Smooth muscle cell (in vitro differentiated cells): ENCODE measurements around the gene SLC17A7. TPM values are rescaled to one million over a fixed set of nuclear protein-coding genes. Genes with fewer than 3 reads are reported as not detected.
A peak's percentile ranks its signal among the peaks of the same experiment; 100 is the strongest.

Experiments
- DNase-seq: peaks from one replicate; lab custom pipeline; 2025; ENCODE audit not compliant: unreplicated experiment; lab: John Stamatoyannopoulos, UW
- H2AFZ ChIP-seq: fragments of 200-600 bp; sonication (generic); 2 replicates; pipeline ENCODE4 v1.6.0; 2016; ENCODE audit warnings: antibody characterized with exemption, low read depth, mild to moderate bottlenecking
- H3F3A ChIP-seq: fragments of 200-600 bp; sonication (generic); 2 replicates; pipeline ENCODE4 v1.6.0; 2017; ENCODE audit warnings: antibody characterized with exemption, low read depth
- H3K27ac ChIP-seq: fragments of 200-600 bp; sonication (generic); 2 replicates; pipeline ENCODE4 v1.5.1; 2016; ENCODE audit warnings: low read depth, mild to moderate bottlenecking
- H3K27me3 ChIP-seq: fragments of 200-600 bp; sonication (generic); 2 replicates; pipeline ENCODE4 v1.6.1; 2016; ENCODE audit warnings: low read depth, mild to moderate bottlenecking
- H3K36me3 ChIP-seq: fragments of 200-600 bp; sonication (generic); 2 replicates; pipeline ENCODE4 v1.5.1; 2016; ENCODE audit warnings: low read depth
- H3K4me1 ChIP-seq: fragments of 200-600 bp; sonication (generic); 2 replicates; pipeline ENCODE4 v1.5.1; 2016; ENCODE audit warnings: low read depth
- H3K4me2 ChIP-seq: fragments of 200-600 bp; sonication (generic); 2 replicates; pipeline ENCODE4 v1.6.0; 2016; ENCODE audit warnings: mild to moderate bottlenecking
- H3K4me3 ChIP-seq: fragments of 200-600 bp; sonication (generic); 2 replicates; pipeline ENCODE4 v1.5.1; 2016; ENCODE audit warnings: mild to moderate bottlenecking
- H3K79me2 ChIP-seq: fragments of 200-600 bp; sonication (generic); 2 replicates; pipeline ENCODE4 v1.6.0; 2016; ENCODE audit warnings: low read depth, mild to moderate bottlenecking
- H3K9ac ChIP-seq: fragments of 200-600 bp; sonication (generic); 2 replicates; pipeline ENCODE4 v1.6.0; 2016; ENCODE audit warnings: low read depth
- H3K9me3 ChIP-seq: fragments of 200-600 bp; sonication (generic); replicated peaks from 2 replicates; pipeline ENCODE4 v1.5.1; 2016; ENCODE audit warnings: low read depth
- H4K20me1 ChIP-seq: fragments of 200-600 bp; sonication (generic); 2 replicates; pipeline ENCODE4 v1.6.0; 2016; ENCODE audit warnings: low read depth
- CTCF ChIP-seq: fragments of 200-600 bp; sonication (generic); IDR thresholded peaks from 2 replicates; pipeline ENCODE4 v1.5.1; 2017; ENCODE audit warnings: borderline replicate concordance, mild to moderate bottlenecking, antibody characterized with exemption; ENCODE audit not compliant: insufficient read depth, poor library complexity, severe bottlenecking
- WGBS: methylation state at CpG from one replicate; pipeline ENCODE4 v1.1.7; 2016; ENCODE audit warnings: low lambda C conversion rate; 5-methylcytosine and 5-hydroxymethylcytosine counted together
- polyA plus RNA-seq: library from polyadenylated mRNA; unstranded; fragments of >200 nt; fragmentation: Nextera tagmentation; extraction: Ambion mirVana; gene quantifications from 2 replicates; pipeline ENCODE4 v1.2.1, GENCODE V29; 2016
- total RNA-seq: library from RNA; depleted of rRNA; stranded (reverse); fragments of >200 nt; gene quantifications from 2 replicates; pipeline ENCODE4 v1.2.3, GENCODE V29; 2014

Gene SLC17A7
- total and polyA plus RNA-seq, 2 experiments from 2014 or later: 0.04 TPM; not detected in 1

GRCh38 chr19:49488863-49489537, 47.7 kb upstream of the SLC17A7 start:
- Histone ChIP-seq H2AFZ (no peak overlapping the region), H3K79me2 (peaks cover 37% of the 10 kb centered on the region), H3K36me3 (no peaks in the 10 kb centered on the region), H3F3A (peaks cover 43% of the 10 kb centered on the region), H3K4me3 (peak overlapping the region; percentile 100), H4K20me1 (peaks cover 53% of the 10 kb centered on the region), H3K4me1 (peaks cover 13% of the 10 kb centered on the region), H3K9me3 (no peaks in the 10 kb centered on the region), H3K4me2 (peak overlapping the region; percentile 94), H3K27ac (peak overlapping the region; percentile 88), H3K27me3 (no peaks in the 10 kb centered on the region), H3K9ac (peak overlapping the region; percentile 99)
- 25% methylated on average over 15 of the region's 15 CpGs for WGBS
- no peak for TF ChIP-seq CTCF
- DNase-seq: no peak

DNA sequence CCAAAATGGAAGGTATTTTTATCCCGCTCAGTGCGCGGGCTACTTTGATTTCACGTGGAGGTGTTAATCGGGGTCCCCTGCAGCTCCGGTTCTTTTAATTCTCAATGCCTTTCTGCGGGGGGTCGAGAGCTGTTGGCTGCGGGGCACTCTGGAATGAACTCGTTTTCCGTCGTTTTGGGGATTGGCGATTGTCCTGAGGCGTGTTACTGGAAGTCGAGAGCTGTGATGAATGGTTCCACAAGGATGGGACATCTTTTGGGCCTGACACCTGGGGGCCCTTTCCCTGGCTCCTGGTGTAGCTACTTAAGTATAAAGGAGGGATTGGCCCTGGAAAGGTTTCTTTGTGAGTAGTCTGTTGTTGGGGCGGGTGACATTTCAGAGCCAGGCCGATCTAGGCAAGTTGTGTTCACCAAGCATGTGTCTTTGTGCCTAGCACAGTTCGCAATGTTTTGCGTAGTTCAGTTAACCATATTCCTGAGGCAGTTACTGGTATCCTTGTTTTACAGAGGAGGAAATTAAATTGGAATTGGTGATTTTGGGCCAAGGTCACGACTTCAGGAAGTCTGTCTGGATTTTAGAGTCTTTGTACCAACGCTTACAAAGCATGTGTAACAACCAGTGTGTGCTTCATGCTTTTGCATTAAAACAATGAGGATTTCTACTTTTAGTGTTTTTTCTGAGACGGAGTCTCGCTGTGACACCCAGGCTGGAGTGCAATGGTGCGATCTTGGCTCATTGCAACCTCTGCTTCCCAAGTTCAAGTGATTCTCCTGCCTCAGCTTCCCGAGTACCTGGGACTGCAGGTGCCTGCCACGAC, 46.9 kb upstream of the SLC17A7 start:
- peak overlapping the region; percentile 100 for H3K4me3 ChIP-seq
- H3F3A ChIP-seq: peaks cover 39% of the 10 kb centered on the region
- DNase-seq: no peak
- H3K9me3 ChIP-seq: no peaks in the 10 kb centered on the region
- WGBS: 1% methylated on average over 26 of the region's 26 CpGs
- no peak overlapping the region for H2AFZ ChIP-seq
- no peaks in the 10 kb centered on the region for H3K27me3 ChIP-seq
- no peak for TF ChIP-seq CTCF
- peak overlapping the region; percentile 94 for H3K4me2 ChIP-seq
- peaks cover 53% of the 10 kb centered on the region for H4K20me1 ChIP-seq
- H3K79me2 ChIP-seq: peaks cover 37% of the 10 kb centered on the region
- no peaks in the 10 kb centered on the region for H3K36me3 ChIP-seq
- H3K4me1 ChIP-seq: peaks cover 13% of the 10 kb centered on the region
- H3K27ac ChIP-seq: peak overlapping the region; percentile 88
- peak overlapping the region; percentile 99 for H3K9ac ChIP-seq

- H3K36me3 ChIP-seq: no peaks in the 10 kb centered on the region
- H3K9ac ChIP-seq: peak within 1 kb of the TSS; percentile 99
- peaks cover 13% of the 10 kb centered on the region for H3K4me1 ChIP-seq
- H3K4me2 ChIP-seq: peak within 1 kb of the TSS; percentile 94
- no peak for TF ChIP-seq CTCF
- WGBS: under 1% methylated on average over 56 of the region's 57 CpGs
- H4K20me1 ChIP-seq: peaks cover 49% of the 10 kb centered on the region
- peak within 1 kb of the TSS; percentile 100 for H3K4me3 ChIP-seq
- H3K9me3 ChIP-seq: no peaks in the 10 kb centered on the region
- peak within 1 kb of the TSS; percentile 88 for H3K27ac ChIP-seq
- H3K79me2 ChIP-seq: peaks cover 37% of the 10 kb centered on the region
- H2AFZ ChIP-seq: peak within 1 kb of the TSS; percentile 85
- H3F3A ChIP-seq: peaks cover 31% of the 10 kb centered on the region
- peak; percentile 98 for DNase-seq
- no peaks in the 10 kb centered on the region for H3K27me3 ChIP-seq
Observed at GRCh38 chr19:49487277-49488045, 46.1 kb upstream of the SLC17A7 start, which contains the start of gene RPL13A. Gene RPL13A (plus strand): TSS chr19:49487608. CDS start chr19:49487630, 22 bp downstream.
